ENCODE data around the gene SNX3.

The SNX3 gene

DNA sequence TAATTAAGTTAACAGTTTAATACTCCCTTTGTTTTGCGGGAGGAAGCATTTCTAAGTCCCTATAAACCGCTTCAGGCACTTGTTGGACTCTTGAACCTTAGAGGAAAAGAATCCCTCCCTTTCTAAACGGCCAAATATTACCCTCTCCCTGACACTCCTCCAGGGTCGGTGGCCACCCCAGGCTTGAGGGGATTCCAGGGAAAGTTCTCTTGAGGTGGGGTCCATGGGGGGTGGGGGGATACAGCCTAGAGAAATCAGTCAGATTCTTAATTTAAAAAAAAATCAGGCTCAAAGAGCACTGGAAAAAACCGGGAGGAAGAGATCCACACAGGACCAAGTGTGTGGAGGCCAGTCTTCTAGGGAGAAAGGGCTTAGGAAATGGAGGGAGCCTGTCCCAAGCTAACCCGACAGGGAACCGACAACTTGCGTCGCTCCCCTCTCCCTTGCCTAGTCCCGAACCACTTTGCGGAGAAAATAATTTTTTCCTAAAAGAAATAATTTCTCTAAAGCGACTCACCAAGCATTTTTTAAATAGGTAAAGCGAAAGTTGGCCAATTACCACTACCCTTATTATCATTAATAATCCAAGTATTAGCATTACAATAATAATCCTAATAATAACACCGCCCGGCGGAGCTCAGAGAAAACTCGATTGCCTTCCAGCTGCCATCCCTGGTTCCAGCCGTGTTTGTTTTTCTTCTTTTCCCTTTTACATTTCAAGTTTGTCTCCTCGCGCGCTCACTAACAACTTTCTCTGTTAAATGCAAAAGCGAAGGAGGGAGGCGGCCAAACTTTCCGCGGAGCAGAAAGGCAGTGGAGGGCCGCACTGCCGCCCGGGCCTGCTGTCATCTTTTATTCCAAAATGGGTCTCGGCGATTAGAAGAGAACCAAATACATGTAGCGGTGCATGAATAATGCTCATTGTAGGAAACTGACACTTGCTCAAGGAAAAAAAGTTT lies 90.2 kb downstream of the SNX3 start:
- DNase-seq (ENCODE audit: low read depth): no peak

DNA sequence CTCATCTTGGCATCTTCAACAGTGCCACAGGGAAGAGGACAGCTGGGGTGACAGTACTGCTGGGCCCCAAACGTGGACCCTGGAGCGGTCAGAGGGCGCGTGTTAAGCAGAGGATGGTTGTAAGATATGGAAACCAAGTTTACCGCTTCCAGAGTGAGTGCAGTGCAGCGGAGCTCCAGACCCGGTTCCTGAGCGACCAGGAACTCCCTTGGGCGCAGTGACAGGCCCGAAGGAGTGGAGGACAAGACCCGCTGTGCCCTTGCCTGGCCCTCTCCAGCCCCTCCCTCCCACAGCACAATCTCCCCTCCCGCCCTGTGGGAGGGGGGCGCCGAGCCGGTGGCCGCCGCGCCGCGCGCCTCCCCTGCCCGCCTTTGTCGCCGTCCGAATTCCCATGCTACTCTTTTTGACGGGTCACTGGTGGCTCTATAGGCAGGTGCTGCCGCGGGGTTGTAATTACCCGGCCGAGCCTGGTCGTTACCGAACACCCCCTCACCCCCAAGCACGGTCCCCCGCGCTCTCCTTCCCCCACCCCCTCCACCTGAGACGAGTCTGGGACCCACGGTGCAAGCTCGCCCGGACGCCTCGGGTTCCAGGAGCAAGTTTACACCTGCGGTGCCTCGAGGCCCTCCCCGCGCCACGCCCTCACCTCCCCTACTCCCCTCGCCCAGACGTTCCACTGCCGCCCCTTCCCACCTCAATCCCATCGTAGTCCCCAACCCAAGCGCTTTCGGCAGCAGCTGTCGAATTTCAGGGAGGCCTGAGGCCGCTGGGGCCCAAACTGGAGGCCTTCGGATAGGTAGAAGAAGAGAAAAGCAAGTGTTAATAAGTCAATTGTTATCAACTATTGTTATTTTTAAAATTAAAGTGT lies 91.1 kb downstream of the SNX3 start:
- no peak for DNase-seq (ENCODE audit: low read depth)

DNA sequence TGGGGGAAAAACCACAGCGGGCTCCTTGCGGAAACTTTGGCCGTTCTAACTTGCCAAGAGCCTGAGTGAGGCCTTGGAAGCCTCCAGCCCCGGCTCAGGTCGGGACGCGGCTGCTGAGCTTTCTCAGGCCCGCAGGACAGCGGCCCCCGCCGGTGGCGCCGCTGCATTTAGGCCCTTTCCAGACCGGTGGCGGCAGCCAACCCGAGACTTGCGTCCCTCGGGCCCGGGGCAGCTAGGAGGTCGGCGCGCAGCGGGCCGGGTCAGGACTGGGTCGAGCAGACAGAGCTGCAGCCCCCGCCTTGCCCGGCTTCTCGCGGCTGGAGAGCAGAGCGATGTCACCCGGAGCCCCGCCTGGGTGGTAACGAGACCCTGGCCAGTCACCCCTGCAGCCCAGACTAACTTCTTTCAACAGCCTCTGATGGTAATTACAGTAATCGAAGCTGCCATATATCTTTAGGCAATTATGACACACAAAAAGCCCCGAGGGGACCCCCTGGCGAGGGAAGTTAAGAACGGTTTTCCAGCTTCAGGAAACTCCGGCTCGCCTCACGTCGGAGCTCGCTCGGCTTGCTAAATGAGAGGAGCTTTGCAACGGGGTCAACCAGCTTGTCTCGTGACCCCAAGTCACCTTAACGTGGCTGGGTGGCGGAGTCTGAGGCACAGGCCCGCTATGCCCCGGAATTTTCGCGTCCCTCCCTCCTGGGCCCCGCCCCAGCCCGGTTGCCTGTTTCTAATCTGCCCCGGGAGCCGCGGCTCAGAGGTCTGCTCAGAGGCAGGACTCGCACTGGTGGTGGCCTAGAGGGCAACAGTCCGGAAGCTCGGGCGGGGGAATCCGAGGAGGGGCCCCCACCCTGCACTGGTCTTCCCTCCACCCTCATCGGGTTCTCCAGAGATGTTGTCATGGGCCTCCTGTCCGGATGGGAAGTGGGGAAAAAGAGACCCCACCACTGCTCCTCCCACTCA lies 92.1 kb downstream of the SNX3 start:
- no peak for DNase-seq (ENCODE audit: low read depth)

DNA sequence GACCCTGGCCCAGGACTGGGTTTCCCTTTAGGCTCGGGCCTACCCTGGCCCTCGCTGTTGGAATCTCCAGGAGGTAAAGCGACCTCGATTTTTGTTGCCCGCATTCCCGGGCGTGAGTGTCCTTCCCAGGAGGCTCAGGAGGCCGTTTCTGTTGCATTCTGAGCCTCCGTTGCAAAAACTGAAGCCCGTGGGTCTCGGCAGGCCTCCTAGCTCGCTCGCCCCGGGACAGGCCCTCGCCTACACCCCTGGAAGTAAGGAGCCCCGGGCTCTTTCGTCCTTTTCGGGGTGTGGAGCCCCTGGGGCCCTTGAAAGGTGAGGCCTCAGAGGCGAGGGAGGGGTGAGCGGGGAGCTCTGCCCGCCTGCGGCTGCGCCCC lies 92.8 kb downstream of the SNX3 start:
- no peak for DNase-seq (ENCODE audit: low read depth)

DNA sequence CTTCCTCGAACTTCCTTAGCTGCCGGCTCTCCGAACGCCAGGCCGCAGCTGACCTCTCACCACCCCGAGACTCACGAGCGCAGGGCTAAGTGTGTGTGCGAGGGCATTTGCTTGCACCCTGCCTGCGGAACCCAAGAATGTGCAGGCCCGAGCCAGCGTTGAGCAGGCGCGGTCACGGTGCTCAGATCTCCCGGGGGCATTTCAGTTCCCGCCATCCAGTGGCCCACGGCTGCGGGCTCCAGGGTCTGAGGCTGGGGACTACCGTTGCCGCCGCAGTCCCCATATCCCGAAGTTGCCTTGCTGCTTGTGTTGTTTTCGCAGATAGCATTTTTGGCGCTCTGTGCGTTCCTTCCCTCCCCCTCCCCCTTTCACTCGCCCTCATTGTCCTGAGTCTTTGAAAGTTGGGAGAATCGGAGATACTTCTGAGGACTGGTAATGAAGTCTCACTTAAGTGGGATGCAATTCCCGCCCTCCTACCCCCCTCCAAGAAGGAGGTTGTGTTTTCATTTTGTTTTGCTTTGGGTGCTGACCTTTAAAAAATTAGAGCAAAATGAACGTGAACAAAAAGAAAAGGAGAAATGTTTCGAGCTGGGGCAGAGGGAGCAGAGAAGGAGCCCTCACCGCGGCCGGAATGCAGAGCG lies 93.3 kb downstream of the SNX3 start:
- DNase-seq (ENCODE audit: low read depth): no peak

DNA sequence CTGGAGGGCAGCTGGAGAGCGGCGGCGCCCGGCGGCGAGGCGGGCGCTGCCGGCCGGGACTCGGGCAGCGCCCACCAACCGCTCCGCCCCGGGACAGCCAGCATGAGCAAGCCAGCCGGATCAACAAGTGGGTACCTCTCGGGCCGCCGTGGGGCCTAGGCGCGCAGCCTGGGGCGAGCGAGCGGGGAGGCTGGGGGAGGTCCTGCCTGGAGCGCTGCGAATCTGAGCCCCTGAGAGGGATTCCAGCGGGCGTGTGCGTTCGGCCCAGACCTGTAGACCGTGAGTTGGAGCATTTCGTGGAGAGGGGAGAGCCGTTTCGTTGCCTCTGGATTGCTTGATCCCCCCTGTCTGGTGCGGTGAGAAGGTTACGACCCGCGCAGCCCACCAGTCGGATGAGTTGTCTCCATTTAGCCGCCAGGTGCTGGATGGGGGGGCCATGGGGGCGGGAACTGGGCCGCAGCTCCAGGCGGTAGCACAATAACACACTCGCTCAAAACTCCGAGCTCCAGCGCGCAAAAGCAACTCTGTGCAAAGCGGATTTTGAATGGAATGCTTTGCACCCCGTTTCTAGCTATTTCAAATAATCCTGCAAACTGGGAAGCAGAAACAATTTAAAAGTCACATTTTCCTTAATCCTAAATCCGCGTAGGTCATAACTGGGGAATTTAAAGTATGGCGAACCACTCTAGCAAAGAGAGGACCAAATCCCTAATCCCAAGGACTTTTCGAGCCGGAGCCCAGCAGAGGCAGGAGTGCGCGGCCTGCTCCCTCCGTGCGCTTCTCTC lies 94.0 kb downstream of the SNX3 start:
- DNase-seq (ENCODE audit: low read depth): no peak

DNA sequence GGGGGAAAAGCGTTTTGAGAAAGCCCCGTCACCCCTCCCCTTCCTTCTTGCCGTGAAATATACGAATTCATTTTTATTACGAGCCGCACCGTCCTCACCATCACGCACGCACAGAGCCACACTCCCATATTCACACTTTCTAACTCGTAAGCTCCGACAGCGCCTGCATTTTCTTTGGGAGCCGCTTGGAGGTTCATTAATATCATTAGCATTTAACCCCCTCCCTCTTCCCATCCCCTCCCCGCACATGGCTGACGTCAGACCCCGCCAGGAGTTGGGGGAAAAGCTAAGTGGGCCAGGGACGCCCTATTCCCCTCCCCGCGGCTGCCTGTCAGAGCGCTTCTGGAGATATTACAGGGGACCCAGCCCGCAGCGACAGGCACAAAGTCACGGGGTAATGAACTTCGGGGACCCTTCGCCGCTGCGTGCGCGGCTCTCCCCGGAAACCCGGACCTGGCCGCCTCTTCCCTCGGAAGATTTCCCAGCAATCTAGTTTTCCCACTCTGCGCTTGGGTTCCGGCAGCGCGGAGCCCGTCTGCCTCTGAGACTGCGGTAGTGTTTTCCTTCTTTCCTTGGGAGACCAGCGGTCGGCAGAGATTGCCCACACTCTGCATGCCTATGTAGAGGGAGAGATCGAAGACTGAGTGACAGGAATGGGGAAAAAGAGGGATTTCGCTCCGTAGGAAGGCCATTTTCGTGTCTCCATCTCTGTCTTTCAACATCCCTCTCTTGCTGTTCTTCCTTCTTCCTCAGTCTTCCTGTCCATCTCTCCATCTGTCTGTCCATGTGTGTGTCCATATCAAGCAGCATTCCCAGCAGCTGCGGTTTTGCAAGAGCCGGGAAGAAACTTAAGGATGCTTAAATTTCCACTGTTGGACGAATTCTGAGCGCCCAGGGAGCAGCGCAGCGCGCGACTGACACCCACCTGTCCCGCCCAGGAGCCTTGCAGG lies 94.9 kb downstream of the SNX3 start, which contains the start of gene NR2E1:
Gene NR2E1 (plus strand): TSS at position 309 of the 950 bp plus-strand sequence. CDS start 744 bp downstream, outside the sequence.
- DNase-seq (ENCODE audit: low read depth): no peak

DNA sequence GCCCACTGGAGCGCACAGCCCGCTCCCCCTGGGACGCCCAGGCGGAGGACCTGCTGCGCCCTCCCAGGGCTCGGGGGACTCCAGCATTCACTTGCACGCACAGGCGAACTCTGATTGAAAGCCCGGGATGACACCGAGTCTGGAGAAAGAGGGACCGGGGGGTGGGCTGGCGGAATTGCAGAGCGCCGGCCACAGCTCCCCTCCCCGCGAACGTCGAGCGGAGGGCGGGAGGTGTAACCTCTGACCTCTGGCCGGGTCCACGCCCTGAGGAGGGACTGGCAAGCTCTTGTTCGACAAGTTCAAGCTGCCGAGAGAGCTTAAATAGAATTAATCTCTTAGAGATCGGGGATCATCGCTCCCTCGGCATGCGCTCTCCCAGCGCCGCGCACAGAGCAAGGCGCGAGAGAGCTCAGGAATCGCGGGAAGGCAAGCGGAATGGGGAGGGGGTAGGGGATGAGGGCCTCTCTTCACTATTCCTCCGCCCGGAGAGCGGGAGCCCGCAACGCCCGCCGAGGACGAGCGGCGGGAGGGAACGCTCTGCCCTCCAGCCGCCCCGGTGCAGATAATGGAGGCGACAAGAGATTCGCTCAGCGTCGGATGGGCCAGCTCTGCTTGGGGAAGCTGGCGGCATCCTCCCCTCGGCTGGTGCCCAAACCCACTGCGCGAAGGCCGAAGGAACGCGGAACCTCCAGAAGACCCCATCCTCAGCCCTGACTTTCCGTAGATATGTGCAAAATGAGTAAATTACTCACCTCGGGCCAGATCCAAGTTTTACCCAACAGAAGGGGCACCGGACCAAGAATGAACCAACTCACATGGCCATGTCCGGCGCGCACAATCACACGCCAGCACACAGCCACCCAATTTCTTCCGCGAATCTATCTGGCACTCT lies 95.8 kb downstream of the SNX3 start:
- DNase-seq (ENCODE audit: low read depth): no peak

DNA sequence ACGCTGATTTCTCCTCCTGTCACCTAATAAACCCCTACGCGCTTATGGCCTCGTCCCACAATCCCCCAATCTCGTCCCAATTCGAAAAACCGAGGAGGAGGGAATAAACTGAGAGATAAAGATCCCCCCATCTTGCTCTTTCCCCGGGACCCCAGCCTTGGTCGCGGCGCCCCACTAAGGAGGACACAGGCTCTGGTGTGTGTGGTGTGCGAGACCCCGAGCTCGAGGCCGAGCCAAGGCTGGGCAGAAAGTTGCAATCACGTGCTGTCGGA lies 96.4 kb downstream of the SNX3 start:
- DNase-seq (ENCODE audit: low read depth): no peak

DNA sequence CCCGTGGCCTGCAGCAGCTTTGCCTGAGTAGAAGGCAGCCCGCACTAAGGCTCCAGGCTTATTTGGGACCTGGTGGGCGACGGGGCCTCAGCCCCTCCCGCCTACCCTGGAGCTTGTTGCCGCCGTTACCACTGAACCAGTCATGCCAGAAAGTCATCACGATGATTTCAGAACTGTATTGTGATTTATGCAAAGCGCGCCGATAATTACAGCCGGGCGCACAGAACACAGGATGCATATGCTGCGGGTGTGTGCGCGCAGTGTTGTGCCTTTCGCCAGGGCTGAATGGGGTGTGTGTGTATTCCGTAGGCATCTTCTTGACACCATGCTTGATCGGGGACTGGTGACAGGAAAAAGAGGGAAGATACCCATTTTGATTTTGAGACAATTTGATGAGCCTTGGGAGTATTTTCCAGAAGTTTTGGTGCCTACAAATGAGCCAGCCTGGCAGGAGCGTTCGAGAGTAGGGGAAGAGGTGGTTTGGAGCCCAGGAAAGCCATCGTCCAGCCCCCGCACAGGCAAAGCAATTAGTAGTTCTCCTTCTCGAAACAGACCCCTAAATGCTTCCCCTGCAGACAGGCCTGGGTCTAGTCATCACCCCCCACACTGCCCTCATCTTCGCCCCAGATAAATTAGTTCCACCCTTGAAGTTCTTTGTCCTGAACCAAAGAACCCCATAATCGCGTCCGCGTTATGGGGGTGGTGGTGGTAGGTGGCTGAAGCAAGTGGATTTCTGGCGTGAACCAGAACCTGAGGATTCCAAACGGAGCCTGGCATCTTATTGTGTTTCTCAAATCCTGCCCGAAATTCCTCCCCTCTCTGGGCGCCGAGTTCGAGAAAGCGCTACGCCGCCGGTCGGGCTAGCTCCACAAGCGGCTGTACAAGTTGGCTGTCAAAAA lies 96.9 kb downstream of the SNX3 start:
- DNase-seq (ENCODE audit: low read depth): no peak

DNA sequence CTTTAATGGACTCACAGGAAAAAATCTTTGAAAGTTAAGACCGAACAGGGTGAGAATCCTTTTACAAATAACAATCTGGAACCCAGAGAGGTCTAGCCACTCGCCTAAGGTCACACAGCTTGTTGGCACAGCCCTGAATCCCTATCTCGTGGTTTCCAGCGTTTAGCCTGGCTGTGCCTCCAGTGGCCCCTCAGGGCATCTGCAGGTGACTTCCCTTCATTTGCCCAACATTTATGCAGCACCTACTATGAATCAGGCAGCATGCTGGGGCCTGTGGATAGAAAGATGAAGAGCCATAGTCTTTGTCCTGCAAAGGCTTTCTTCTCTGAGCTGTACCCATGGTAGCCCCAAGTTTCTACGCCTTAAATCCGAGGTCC lies 97.6 kb downstream of the SNX3 start:
- DNase-seq (ENCODE audit: low read depth): no peak

DNA sequence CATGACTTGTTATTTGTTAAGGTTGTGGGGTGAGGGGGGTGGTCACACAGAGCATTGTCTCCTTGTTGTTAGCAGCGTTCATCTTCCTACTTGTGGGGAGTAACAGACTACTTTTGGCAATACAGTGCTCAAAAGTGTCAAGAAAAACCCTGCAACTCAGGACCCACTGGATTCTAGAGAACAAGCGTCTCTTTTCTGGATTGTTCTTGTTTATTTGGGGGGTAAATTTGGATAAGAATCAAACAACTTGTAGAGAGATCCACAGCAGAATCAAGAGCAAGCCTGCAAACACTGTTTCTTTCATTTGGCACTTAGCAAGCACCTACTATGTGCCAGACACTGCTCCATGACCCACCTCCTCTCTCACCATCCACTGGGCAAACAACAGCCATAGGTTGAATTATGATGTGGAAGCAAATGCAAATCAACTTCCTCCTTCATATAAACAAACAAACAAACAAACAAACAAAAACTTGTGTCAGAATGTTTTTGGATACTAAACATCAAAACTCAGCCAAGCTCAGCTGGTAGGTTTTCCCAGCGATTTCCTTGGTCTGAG lies 99.0 kb downstream of the SNX3 start:
- DNase-seq (ENCODE audit: low read depth): no peak

Measured in amniotic epithelial cell (primary cell).